Cardiac muscle cell (in vitro differentiated cells and primary cell): ENCODE data around the gene LRRC23. TPM values are rescaled to one million over a fixed set of nuclear protein-coding genes. Genes with fewer than 3 reads are reported as not detected.

ENCODE experiments used
- DNase-seq, 2 donors: peaks; one replicate each; pipeline versions ENCODE4 v3.0.0 to v3.0.0-alpha.2; 2010 to 2017; ENCODE audit warnings: low read depth in 1 of 2, low spot score in 1 of 2
- H3K27ac ChIP-seq: fragments of 200-600 bp; sonication (generic); 2 replicates; pipeline ENCODE4 v1.5.1; 2016
- H3K27me3 ChIP-seq: fragments of 200-600 bp; sonication (generic); 2 replicates; pipeline ENCODE4 v1.6.0; 2016; ENCODE audit warnings: control low read depth
- H3K36me3 ChIP-seq: fragments of 200-600 bp; sonication (generic); 2 replicates; pipeline ENCODE4 v1.5.1; 2016; ENCODE audit warnings: control low read depth
- H3K4me1 ChIP-seq: fragments of 200-600 bp; sonication (generic); 2 replicates; pipeline ENCODE4 v1.8.1; 2017; ENCODE audit warnings: low read depth, mild to moderate bottlenecking, mixed run types
- H3K4me3 ChIP-seq: fragments of 200-600 bp; sonication (generic); 2 replicates; pipeline ENCODE4 v1.5.1; 2016; ENCODE audit warnings: mild to moderate bottlenecking
- H3K9me3 ChIP-seq: fragments of 200-600 bp; sonication (generic); 2 replicates; pipeline ENCODE4 v1.5.1; 2017; ENCODE audit warnings: low read depth, mild to moderate bottlenecking, control low read depth
- CTCF ChIP-seq: IDR thresholded peaks from 2 replicates; pipeline ENCODE4 v1.5.1; 2012; ENCODE audit warnings: low read depth, mild to moderate bottlenecking, low read length
- polyA plus RNA-seq: library from polyadenylated mRNA; unstranded; fragments of >200 nt; fragmentation: Nextera tagmentation; extraction: Ambion mirVana; gene quantifications from 2 replicates; pipeline ENCODE4 v1.2.1, GENCODE V29; 2016
- total RNA-seq: library from RNA; depleted of rRNA; stranded (reverse); fragments of >200 nt; gene quantifications from 2 replicates; pipeline ENCODE4 v1.2.3, GENCODE V29; 2016

Gene LRRC23
- total and polyA plus RNA-seq, 2 experiments from 2014 or later, result 17.5 to 23.7 TPM

- Histone ChIP-seq H3K36me3 (peaks cover 4% of the 10 kb centered on the region), H3K27me3 (no peaks in the 10 kb centered on the region), H3K4me1 (no peaks in the 10 kb centered on the region), H3K9me3 (no peaks in the 10 kb centered on the region), H3K27ac (no peak overlapping the region), H3K4me3 (no peak overlapping the region)
- TF ChIP-seq CTCF, result no peak
- no peak for DNase-seq
These were observed 12.0 kb downstream of the LRRC23 start for GRCh38 chr12:6916426-6917200.

GRCh38 chr12:6917491-6918231 is 13.0 kb downstream of the LRRC23 start:
- no peak for TF ChIP-seq CTCF
- DNase-seq, result peak in 1 of 2 donors; percentile 62
- no peak overlapping the region for H3K27ac ChIP-seq

GRCh38 chr12:6919588-6919987 is 15.0 kb downstream of the LRRC23 start:
- TF ChIP-seq CTCF, result no peak
- no peak overlapping the region for H3K27ac ChIP-seq
- peaks cover 2% of the 10 kb centered on the region for H3K4me1 ChIP-seq
- H3K9me3 ChIP-seq, result no peaks in the 10 kb centered on the region
- H3K36me3 ChIP-seq, result peaks cover 9% of the 10 kb centered on the region
- H3K4me3 ChIP-seq, result no peak overlapping the region
- DNase-seq, result no peak
- H3K27me3 ChIP-seq, result no peaks in the 10 kb centered on the region

More at GRCh38 chr12:6917491-6918231, 13.0 kb downstream of the LRRC23 start:
- Histone ChIP-seq H3K4me3 (no peak overlapping the region), H3K9me3 (no peaks in the 10 kb centered on the region), H3K27me3 (no peaks in the 10 kb centered on the region), H3K36me3 (peaks cover 9% of the 10 kb centered on the region), H3K4me1 (no peaks in the 10 kb centered on the region)

DNA sequence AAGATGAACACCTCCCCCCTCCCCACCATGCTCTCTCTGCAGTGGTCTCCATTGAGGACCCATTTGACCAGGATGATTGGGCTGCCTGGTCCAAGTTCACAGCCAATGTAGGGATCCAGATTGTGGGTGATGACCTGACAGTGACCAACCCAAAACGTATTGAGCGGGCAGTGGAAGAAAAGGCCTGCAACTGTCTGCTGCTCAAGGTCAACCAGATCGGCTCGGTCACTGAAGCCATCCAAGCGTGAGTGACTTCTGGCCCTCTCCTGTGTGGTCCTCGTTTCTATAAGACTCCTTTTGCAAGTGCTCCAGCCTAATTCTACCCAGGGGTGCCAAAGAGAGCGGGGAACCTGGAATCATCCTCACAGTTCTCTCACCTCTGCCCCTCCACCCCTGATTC is 16.9 kb downstream of the LRRC23 start:
- DNase-seq, result no peak

More for the DNA sequence above, 16.9 kb downstream of the LRRC23 start:
- no peak overlapping the region for H3K4me3 ChIP-seq
- H3K27ac ChIP-seq, result no peak overlapping the region
- peaks cover 22% of the 10 kb centered on the region for H3K4me1 ChIP-seq
- no peaks in the 10 kb centered on the region for H3K27me3 ChIP-seq
- TF ChIP-seq CTCF, result no peak
- no peaks in the 10 kb centered on the region for H3K9me3 ChIP-seq
- peaks cover 9% of the 10 kb centered on the region for H3K36me3 ChIP-seq
